Right hindlimb (tissue), 1 donor: Measurements from ENCODE around the gene TNRC6C.
"Not testable (repeated sequence)": the region's sequence is repeated elsewhere in the genome, so short reads cannot be mapped to it uniquely, and the experiment has no call there.

Source experiments
- DNase-seq: peaks from one replicate; pipeline ENCODE4 v3.0.0-alpha.2; 2018

Gene TNRC6C

DNA sequence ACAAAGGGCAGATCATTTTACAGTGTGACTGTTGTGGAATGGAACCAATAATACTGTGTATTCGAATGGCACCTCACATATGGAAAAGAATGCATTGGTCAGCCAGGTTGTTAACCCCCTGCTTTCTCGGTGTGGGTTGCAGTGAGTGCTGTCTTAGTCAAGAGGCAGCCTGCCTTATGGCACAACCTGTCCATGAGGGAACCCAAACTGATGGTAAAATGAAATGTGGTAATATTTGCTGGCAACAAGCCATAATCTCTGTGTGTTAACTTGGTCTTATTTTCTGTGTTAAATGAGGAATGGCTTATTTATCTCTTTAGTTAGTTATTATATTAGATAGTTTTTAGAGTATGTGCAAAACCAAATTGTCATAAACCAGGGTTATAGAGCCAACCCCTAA lies 88.4 kb downstream of the TNRC6C start:
- DNase-seq: no peak

DNA sequence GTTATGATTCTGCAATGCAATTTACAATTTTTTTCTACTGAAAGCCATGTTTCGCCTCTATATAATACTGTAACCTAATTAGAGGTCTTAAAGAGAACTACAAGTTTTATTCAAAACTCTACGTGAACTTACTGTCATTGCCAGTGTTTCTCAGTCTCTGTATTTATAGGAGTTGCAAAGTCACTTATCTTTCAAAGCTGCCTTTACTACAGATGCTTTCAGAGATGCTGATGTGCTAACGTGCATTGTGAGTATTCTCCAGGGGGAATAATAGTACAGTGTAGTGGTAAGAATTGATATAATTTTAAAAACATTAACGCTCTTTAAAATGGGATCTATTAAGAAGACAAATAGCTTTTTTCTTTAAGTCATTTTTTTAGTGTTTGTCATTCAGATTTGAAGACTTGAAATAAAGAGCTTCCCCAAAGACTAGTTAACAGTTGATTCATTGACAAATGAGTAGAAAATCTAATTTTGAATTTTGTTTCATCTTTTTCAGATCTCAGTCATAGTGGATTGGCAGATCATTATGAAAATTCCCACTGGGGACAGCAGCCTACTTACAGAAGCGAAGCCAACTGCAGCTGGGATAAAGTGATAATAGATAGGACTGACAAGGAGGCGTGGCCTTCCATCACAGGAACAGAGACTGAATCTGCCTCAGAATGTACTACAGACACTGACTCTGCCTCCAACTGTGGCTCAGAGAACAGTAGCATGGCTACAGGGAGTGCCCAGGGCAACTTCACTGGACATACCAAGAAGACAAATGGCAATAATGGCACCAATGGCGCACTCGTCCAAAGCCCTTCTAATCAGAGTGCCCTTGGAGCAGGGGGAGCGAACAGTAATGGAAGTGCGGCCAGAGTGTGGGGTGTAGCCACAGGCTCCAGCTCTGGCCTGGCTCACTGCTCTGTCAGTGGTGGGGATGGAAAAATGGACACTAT lies 90.1 kb downstream of the TNRC6C start:
- no peak for DNase-seq

DNA sequence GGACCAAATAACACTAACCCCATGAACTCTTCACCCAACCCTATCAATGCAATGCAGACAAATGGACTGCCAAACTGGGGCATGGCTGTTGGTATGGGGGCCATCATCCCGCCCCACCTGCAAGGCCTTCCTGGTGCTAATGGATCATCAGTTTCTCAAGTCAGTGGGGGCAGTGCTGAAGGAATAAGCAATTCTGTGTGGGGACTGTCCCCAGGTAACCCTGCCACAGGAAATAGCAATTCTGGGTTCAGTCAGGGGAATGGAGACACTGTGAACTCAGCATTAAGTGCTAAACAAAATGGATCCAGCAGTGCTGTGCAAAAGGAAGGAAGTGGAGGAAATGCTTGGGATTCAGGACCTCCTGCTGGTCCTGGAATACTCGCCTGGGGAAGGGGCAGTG lies 91.1 kb downstream of the TNRC6C start:
- no peak for DNase-seq

DNA sequence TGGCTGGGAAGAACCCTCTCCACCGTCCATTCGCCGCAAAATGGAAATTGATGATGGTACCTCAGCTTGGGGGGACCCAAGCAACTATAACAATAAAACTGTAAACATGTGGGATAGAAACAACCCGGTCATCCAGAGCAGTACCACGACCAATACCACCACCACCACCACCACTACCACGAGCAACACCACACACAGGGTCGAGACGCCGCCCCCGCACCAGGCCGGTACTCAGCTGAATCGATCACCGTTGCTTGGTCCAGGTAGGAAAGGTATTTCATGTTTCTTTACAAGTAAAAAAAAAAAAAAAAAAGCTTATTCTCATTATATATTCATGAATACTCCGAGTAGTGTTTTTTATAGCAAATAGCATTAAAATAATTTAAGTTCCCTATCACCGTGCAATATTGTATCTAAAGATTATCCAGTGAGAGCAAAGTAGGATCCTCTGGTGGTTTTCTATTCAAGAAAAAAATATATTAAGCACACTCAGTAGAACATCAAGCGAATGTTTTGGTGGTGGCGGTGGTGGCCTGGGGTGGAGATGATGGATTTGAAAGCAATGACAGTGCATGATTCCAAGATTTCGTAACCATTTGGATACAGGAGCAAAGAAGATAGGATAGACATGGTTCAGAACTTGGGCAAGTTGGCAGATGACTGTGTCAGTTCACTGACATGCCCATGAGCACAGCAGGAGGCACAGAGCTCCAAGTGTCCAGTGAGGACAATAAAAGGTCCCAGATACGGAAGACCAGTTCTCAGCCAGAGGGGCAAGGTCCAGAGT lies 92.9 kb downstream of the TNRC6C start:
- no peak for DNase-seq

DNA sequence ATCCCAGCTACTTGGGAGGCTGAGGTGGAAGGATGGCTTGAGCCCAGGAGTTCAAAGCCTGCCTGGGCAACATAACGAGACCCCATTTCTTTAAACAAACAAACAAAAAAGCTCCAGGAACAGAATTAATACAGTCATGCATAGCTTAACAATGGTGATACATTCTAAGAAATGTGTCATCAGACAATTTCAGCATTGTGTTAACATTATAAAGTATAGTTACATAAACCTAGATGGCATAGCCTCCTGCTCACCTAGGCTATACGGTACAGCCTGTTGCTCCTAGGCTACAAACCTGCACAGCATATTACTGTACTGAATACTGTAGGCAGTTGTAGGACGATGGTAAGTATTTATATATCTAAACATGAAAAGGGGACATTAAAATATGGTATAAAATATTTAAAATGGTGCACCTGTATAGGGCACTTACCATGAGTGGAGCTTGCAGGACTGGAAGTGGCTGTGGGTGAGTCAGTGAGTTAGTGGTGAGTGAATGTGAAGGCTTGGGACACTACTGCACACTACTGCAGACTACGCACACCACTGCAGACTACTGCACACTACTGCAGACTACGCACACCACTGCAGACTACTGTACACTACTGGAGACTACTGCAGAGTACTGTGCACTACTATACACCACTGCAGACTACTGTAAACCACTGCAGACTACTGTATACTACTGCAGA lies 95.4 kb downstream of the TNRC6C start:
- no peak for DNase-seq

DNA sequence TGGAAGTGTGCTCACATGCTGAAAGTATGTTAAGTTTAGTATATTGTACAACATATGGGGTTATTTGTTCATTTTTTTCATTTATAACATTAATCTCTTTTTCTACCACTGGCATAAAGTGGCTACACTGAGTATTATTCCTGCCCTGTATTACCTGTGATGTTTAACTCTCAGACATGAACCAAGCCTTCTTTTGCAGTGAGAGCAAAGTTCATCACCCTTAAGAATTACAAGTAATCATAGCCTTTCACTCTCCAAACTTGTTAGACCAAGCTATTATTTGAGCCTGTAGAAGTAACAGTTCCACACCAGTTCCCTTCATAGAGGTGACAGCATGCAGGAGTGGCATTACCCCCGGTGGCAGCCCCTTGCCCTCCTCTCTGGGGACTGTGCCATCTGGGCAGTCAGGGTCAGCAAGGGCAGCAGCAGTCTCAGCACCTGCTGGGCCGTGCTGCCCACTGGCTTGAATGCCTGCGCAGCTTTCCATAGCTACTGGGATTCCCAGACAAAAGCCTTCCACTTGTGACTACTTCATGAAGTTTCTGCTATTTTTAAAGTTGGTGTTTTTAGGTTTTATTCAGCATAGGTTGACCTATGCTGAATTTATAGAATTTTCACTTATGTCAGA lies 98.7 kb downstream of the TNRC6C start:
- no peak for DNase-seq

DNA sequence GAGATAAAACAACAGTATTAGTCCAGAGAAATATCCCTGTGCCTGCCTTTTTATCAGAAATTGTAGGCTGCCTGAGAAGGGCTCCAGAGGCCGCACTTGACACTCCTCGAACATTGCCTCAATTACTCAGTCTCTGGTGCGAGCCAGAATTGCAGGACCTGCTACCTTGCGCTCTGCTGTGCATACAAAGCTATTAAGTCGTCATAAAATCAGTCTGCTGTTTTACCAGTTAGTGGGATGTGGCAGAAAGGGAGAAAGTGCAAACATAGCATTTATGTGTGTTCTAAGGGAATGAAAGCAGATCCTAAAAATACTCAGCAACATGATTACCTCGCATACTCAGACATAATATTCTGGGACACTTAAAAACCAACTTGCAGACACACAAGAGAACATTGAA lies 99.5 kb downstream of the TNRC6C start:
- DNase-seq: no peak

DNA sequence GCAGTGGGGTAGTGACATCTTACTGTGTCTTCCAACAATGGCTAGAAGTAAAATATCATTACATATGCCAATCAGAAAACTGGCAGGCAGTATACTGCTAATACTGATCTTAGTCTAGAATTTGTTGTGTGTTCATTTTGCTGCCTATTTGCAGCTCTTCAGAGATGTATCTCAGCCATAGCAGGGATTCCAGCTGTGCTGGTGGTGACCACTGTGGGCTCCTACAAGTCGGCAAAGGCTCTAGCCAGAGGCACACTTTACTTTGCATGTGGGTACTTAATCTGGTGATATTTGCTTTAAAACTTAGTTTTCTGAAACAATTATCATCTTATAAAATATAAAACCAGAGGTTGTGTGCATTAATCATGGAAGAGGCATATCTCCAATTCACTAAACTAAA lies 100.1 kb downstream of the TNRC6C start:
- no peak for DNase-seq

DNA sequence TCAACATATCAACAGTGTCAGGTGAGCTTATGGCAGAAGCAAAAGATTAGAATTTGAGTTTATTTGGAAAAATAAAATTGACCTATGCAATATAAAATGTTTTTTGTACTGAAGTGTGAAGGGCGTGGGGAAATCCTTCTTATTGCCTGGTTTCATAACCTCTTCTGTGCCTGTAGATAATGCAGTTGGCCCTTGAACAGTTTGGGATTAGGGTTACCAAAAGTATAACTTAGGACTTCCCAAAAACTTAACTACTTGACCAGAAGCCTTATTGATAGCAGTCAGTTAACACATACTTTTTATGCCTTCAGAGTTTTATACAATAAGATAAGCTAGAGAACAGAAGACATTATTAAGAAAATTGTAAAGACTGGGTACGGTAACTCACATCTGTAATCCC lies 104.1 kb downstream of the TNRC6C start:
- no peak for DNase-seq

DNA sequence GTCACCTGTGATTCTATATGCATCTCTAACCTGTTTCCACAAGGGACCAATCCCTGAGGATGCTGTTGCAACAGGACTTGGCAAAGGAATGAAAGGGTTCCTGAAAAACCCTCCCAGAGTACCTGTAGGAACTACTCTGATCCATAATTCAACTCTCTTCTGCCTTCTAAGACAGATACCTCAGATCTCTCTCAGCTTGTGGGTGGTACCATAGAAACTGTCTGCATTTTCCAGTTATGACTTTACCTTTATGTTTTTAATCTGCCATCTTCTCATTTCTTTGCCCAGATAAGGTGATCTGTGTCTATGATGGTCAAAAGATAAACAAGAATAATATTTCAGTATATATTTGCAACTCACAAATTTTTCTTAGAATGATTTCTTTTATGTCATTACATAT lies 105.0 kb downstream of the TNRC6C start:
- DNase-seq: no peak

DNA sequence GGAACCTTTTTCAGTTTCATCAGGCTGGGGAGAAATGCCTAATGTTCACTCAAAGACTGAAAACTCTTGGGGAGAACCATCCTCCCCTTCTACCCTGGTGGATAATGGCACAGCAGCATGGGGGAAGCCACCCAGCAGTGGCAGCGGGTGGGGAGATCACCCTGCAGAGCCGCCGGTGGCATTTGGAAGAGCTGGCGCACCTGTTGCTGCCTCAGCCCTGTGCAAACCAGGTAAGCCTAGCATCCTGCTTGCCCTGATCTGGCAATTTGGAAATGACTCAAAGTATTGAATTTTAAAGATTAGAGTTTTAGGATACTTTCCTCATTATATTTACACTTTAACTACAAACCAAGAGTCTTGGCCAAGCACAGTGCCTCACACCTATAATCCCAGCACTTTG lies 106.2 kb downstream of the TNRC6C start:
- DNase-seq: no peak

DNA sequence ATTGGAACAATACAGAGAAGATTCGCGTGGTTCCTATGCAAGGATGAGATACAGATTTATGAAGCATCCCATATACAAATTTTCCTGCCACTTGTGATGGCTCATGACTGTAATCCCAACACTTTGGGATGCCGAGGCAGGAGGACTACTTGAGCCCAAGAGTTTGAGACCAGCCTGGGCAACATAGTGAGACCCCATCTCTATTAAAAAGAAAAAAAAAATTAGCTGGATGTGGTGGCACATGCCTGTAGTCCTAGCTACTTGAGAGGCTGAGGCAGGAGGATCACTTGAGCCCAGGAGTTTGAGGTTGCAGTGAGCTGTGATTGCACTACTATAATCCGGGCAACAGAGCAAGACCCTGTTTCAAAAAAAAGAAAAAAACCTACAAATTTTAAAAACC lies 108.5 kb downstream of the TNRC6C start:
- DNase-seq: not testable (repeated sequence)

DNA sequence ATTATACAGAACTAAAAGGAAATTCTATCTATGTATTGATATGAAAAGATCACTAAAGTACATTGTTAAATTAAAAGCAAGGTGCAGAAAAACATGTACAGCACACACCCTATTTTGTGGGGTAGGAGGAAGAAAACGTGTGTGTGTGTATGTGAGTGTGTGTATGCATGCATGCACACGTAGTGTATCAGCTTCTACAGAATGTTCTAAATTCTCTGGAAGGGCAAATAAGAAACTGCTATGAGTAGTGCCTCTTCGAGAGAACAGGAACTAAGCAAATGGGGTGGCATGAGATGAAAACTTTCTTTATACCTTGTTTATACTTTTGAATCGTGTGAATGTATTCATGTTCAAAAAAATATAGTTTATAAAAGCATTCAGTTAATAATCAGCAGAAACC lies 111.2 kb downstream of the TNRC6C start:
- DNase-seq: no peak

DNA sequence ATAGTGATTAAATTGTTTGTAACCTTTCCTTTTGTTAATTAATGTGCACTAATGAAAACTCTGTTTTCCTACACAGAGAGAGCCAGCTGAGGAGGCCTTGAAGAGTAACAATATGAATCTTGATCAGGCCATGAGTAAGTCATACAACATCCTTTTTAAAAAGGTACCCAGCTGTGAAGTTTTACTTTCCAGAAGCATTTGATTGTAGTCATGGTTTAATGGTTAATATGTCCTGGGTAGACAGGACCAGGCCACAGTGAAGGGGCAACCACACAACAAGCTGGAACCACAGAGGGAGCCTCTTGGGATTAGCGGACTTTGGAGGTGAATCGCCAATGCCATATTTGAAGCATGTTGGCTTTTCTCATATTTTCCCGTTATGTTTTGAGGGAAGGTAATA lies 114.5 kb downstream of the TNRC6C start:
- no peak for DNase-seq

DNA sequence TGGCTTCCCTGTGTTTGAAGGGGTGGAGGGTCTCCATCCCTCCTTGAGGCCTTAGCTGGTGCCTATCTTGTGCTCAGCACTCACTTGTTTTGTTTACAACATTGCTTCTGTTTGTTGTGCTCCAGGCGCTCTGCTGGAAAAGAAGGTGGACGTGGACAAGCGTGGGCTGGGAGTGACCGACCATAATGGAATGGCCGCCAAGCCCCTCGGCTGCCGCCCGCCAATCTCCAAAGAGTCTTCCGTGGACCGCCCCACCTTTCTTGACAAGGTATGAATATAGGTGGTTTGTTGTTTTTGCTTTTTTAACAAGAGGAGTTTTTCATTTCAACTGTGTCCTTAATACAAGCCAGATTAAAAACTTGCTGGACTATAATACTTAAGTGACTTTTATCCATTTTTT lies 116.5 kb downstream of the TNRC6C start:
- DNase-seq: no peak

DNA sequence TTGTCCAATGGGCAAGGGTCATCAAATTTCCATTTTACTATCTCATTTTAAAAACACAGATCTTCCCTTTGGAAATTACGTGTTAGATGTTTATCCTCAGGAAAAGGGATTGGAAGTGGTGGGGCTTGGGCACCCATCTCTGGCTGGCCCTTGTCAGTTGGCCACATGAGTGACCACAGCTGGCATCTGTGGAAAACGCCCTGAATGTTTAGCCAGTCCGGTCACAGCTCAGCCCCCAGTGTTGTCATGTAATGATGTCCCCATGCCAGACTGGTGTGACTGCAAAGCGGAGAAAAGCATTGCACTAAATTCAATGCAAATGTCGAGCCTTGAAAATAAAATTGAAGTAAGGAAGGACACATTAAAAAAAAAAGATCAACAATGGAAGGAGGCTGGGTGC lies 117.0 kb downstream of the TNRC6C start:
- no peak for DNase-seq

DNA sequence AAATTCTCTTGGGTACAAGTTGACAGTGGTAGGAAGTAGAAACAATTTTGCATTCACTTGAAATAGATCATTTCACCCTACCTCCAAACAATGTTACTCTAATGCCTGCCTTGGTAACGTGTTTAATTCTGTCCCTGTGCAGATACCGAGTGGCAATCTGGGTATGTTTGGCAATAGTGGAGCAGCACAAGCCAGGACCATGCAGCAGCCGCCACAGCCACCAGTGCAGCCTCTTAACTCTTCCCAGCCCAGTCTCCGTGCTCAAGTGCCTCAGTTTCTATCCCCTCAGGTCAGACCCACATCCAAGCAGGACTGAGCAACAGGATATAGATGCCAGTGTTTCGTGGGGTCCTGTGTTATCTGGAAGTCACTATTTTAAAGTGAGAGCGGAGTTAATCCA lies 120.8 kb downstream of the TNRC6C start:
- no peak for DNase-seq

DNA sequence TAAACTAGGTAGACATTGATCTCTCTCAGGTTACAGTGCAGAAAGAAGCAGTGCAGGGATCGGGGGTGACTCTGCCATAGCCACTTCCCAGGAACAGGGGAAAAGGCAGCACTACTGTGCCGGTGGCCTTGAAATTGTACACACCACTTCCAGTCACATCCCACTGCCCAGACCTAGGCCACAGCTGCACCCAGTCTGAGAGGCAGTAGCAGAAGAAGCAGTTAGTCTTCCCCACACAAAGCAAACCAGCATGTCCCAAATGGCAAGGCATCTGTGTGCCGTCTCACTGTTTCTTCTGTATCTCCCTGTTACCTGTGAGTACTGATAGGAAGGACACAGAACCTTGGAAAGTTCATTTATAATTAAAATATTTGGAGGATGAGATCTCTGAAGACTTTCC lies 123.0 kb downstream of the TNRC6C start:
- no peak for DNase-seq

DNA sequence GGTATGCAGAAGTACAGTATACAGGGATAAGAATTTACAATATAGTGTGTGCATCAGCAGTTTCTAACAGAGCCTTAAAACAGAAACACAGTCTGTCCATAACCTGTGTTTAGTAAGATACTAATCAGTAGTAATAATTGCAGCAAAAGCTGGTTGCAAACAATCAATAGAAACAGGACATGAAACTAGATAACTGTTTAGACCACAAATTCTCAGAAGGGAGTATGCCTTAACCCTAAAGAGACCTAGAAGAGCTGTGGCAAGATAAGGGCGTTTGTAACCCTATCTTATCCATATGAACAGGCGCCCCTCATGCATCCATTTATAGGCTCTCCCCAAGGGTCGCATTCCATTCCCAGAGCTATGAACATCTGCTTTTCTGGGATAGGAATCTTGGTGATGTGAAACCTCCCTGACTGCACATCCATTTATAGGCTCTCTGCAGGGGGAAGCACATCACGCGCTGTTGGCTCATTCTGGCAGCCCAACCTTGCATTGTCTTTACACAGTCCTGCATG lies 123.9 kb downstream of the TNRC6C start:
- not testable (repeated sequence) for DNase-seq

DNA sequence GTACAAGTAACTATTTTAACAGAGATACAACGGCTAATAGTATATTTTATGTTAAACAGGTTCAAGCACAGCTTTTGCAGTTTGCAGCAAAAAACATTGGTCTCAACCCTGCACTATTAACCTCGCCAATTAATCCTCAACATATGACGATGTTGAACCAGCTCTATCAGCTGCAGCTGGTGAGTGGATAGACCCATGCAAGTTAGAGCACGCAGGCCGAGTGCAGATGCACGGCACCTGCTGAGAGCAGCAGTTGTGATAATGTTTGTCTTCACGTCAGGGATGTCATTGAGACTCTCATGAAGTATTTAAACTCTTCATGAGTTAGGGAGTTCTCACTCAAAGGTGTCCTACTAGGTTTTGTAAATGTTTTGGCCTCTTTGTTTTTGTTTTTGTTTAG lies 124.5 kb downstream of the TNRC6C start:
- DNase-seq: peak; percentile 42

DNA sequence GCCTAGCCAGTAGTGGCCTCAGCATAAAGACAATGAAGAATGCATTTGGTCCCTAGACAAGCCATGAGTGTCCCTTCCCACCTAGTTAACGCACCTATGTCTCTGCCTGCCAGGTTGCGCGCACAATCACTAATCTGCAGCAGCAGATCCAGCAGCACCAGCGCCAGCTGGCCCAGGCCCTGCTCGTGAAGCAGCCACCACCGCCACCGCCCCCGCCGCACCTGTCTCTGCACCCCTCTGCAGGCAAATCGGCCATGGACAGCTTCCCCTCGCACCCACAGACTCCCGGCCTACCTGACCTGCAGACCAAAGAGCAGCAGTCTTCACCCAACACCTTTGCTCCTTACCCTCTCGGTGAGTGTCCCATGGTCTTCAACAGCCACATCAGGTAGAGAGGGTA lies 128.2 kb downstream of the TNRC6C start:
- DNase-seq: no peak

DNA sequence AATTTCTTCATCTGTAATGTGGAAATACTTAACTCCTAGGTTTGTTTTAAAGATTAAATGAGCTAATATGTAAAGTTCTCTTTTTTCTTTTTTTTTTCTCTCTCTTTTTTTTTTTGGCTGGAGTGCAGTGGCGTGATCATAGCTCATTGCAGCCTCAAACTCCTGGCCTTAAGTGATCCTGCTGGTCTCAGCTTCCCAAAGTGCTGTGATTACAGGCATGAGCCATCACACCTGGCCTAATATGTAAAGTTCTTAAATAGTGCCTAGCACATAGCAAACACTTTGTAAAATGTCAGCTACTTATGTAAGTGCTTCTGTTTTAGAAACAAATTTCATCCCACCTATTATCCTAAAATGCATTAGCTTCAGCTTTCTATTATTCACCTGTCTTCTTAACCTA lies 130.0 kb downstream of the TNRC6C start:
- no peak for DNase-seq
